HepG2 (cell line): ENCODE measurements around the gene DAB2IP. TPM values are rescaled to one million over a fixed set of nuclear protein-coding genes. Genes with fewer than 3 reads are reported as not detected.

Source experiments
- AKAP8 ChIP-seq: sonication (generic); formaldehyde crosslinking; IDR thresholded peaks from 2 replicates; pipeline ENCODE4 v1.5.1; 2020; ENCODE audit warnings: mild to moderate bottlenecking, missing genetic modification reagents
- ELF3 ChIP-seq: IDR thresholded peaks from 2 replicates; pipeline ENCODE4 v1.6.1; 2016; ENCODE audit warnings: missing genetic modification reagents, missing compliant biosample characterization
- FIP1L1 ChIP-seq: fragments of 200-400 bp; formaldehyde crosslinking; IDR thresholded peaks from 2 replicates; pipeline ENCODE4 v1.6.1; 2018; ENCODE audit warnings: low read depth, mild to moderate bottlenecking, low read length, moderate library complexity, borderline replicate concordance; ENCODE audit not compliant: insufficient read depth
- FOXA1 ChIP-seq, 2 experiments: fragments of 450-650 bp in 1 of 2; sonication (generic) in 1 of 2; formaldehyde crosslinking in 1 of 2; IDR thresholded peaks; 2 replicates each; pipeline versions ENCODE4 v1.4.0 to v1.6.1; 2016 to 2020; ENCODE audit warnings: missing genetic modification reagents in 1 of 2
- FOXP1 ChIP-seq, 2 experiments: fragments of 450-650 bp in 1 of 2; IDR thresholded peaks; 2 replicates each; pipeline ENCODE4 v1.6.1; 2017 to 2018; ENCODE audit warnings: antibody characterized with exemption in 1 of 2
- HMG20A ChIP-seq: IDR thresholded peaks from 2 replicates; pipeline ENCODE4 v1.6.1; 2016; ENCODE audit warnings: borderline replicate concordance
- JUND ChIP-seq: sonication (generic); formaldehyde crosslinking; IDR thresholded peaks from 2 replicates; pipeline ENCODE4 v1.8.0; 2022; ENCODE audit warnings: mild to moderate bottlenecking, missing genetic modification reagents
- SIN3A ChIP-seq: IDR thresholded peaks from 2 replicates; pipeline ENCODE4 v1.6.1; 2011; ENCODE audit warnings: low read depth, mild to moderate bottlenecking, control low read depth, low read length, borderline replicate concordance
- SMAD3 ChIP-seq: sonication (generic); formaldehyde crosslinking; IDR thresholded peaks from 2 replicates; pipeline ENCODE4 v1.4.0; 2020; ENCODE audit warnings: missing genetic modification reagents
- THAP11 ChIP-seq: IDR thresholded peaks from 2 replicates; pipeline ENCODE4 v1.6.1; 2016; ENCODE audit warnings: missing biosample characterization, missing genetic modification reagents
- ZNF12 ChIP-seq: sonication (generic); formaldehyde crosslinking; IDR thresholded peaks from 2 replicates; pipeline ENCODE4 v1.5.0; 2020; ENCODE audit warnings: missing genetic modification reagents
- ZNF3 ChIP-seq: IDR thresholded peaks from 2 replicates; pipeline ENCODE4 v1.7.0; 2017; ENCODE audit warnings: inconsistent platforms
- ZNF331 ChIP-seq: sonication (generic); formaldehyde crosslinking; IDR thresholded peaks from 2 replicates; pipeline ENCODE4 v1.4.0; 2020; ENCODE audit warnings: missing genetic modification reagents
- ZNF501 ChIP-seq: sonication (generic); formaldehyde crosslinking; IDR thresholded peaks from 2 replicates; pipeline ENCODE4 v1.5.1; 2020; ENCODE audit warnings: mild to moderate bottlenecking, moderate library complexity, missing genetic modification reagents
- ZNF572 ChIP-seq: sonication (generic); formaldehyde crosslinking; IDR thresholded peaks from 2 replicates; pipeline ENCODE4 v1.5.1; 2020; ENCODE audit warnings: mild to moderate bottlenecking, missing genetic modification reagents
- ZNF615 ChIP-seq: sonication (generic); formaldehyde crosslinking; IDR thresholded peaks from 2 replicates; pipeline ENCODE4 v1.5.0; 2020; ENCODE audit warnings: mild to moderate bottlenecking, missing genetic modification reagents, borderline replicate concordance
- ZNF713 ChIP-seq: sonication (generic); formaldehyde crosslinking; IDR thresholded peaks from 2 replicates; pipeline ENCODE4 v1.4.0; 2020; ENCODE audit warnings: mild to moderate bottlenecking, missing genetic modification reagents
- polyA plus RNA-seq, 8 experiments: library from polyadenylated mRNA; depleted of rRNA in 3 of 8; stranded (reverse) in 7 of 8; unstranded in 1 of 8; fragments of >200 nt; fragmentation: Illumina TruSeq in 4 of 8; extraction: Trizol in 4 of 8; gene quantifications; 2 replicates each; pipeline versions ENCODE4 v1.2.1 to v1.2.3, GENCODE V29; 2011 to 2016; ENCODE audit warnings: low read depth in 4 of 8, missing spikeins in 1 of 8, mixed read lengths in 1 of 8; ENCODE audit not compliant: insufficient read depth in 1 of 8
- total RNA-seq, 5 experiments: library from RNA; depleted of rRNA; stranded (reverse); fragments of >200 nt; fragmentation: Illumina TruSeq; extraction: Trizol; gene quantifications; 2 replicates each; pipeline ENCODE4 v1.2.3, GENCODE V29; 2016; ENCODE audit warnings: low read depth in 1 of 5
- TF ChIP-seq, protein P1 (sequence below): sonication (generic); formaldehyde crosslinking; IDR thresholded peaks from 2 replicates; pipeline ENCODE4 v1.5.1; 2020; ENCODE audit warnings: mild to moderate bottlenecking, moderate library complexity, missing genetic modification reagents
- TF ChIP-seq, protein P2 (sequence below): sonication (generic); formaldehyde crosslinking; conservative IDR thresholded peaks from 2 replicates; pipeline ENCODE4 v1.4.0; 2020; ENCODE audit warnings: missing genetic modification reagents
- TF ChIP-seq, protein P3 (sequence below): IDR thresholded peaks from 2 replicates; pipeline ENCODE4 v1.6.1; 2016; ENCODE audit warnings: low read depth
- TF ChIP-seq, protein P4 (sequence below): sonication (generic); formaldehyde crosslinking; IDR thresholded peaks from 2 replicates; pipeline ENCODE4 v1.4.0; 2020; ENCODE audit warnings: missing genetic modification reagents, mild to moderate bottlenecking, borderline replicate concordance

Gene DAB2IP
- total and polyA plus RNA-seq, 2 of the 13 experiments (the other 11 are each of a cell fraction or from before 2014, with no cell fraction given): 25.3 to 37.9 TPM

DNA sequence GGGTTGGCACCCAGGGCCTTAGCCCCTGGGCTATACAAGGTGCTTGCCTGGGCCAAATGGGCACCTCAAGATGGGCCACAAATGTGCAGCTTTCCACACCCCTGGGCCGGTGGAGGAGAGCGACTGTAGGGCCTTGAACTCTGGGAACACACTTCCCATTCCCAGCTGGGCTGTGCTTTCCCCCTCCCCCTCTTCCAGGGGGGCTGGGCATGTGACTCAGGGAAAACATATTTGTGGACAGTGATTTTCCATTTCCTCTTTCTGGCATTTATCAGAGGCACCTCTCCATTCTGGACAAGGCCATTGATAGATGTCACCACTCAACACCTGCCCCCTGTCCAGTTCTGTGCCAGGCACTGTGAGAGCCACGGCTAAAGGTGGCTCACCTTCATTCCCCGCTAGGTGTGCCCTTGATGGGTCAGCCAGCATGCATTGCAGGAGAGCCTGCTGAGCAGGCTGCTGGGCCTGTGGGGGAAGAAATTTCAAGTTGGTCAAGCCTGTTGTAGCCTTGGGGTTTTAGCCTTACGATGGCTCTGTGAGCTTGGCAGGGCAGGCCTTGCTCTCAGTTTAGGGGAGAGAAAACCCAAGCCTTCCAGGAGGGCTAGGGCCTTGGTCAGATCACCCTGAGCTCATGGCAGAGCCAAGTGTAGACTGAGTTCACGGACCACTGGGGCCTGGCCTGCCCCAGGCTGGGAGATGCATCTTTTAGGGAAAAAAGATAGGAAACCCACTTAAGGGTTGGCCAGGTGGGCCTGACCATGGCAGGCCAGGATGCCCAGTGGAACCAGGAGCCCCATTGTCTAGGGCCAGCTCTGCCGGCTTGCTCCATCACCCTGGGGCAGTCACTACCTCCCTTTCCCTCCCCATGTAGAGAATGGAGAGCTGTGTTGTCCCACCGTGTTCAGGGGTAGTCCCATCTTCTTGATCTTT lies 113.9 kb downstream of the DAB2IP start (continued):
- TF ChIP-seq, protein P1, sequence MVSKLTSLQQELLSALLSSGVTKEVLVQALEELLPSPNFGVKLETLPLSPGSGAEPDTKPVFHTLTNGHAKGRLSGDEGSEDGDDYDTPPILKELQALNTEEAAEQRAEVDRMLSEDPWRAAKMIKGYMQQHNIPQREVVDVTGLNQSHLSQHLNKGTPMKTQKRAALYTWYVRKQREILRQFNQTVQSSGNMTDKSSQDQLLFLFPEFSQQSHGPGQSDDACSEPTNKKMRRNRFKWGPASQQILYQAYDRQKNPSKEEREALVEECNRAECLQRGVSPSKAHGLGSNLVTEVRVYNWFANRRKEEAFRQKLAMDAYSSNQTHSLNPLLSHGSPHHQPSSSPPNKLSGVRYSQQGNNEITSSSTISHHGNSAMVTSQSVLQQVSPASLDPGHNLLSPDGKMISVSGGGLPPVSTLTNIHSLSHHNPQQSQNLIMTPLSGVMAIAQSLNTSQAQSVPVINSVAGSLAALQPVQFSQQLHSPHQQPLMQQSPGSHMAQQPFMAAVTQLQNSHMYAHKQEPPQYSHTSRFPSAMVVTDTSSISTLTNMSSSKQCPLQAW (CRISPR knock-in tag): peak; percentile 98
- peak; percentile 84 for TF ChIP-seq ZNF331 (CRISPR knock-in tag)
- peak; percentile 72; the same call in 1 of the 2 replicates for TF ChIP-seq HMG20A (CRISPR knock-in tag)
- TF ChIP-seq SMAD3 (CRISPR knock-in tag): peak; percentile 87
- peak; percentile 57; the same call in 1 of the 2 replicates for TF ChIP-seq THAP11 (CRISPR knock-in tag)
- no peak for TF ChIP-seq FIP1L1
- TF ChIP-seq FOXP1 (IDR thresholded peaks at IDR 0.05): no peak
- peak; percentile 78 for TF ChIP-seq FOXP1 (CRISPR knock-in tag; IDR thresholded peaks at IDR 0.05)
- peak; percentile 80; the same call in 1 of the 2 replicates for TF ChIP-seq ZNF713
- peak; percentile 20; the same call in 1 of the 2 replicates for TF ChIP-seq ZNF572
- TF ChIP-seq ZNF12 (CRISPR knock-in tag): peak; percentile 45; the same call in 1 of the 2 replicates
- peak; percentile 63; the same call in 1 of the 2 replicates for TF ChIP-seq ZNF501 (CRISPR knock-in tag)
- peak; percentile 99 for TF ChIP-seq ELF3 (CRISPR knock-in tag)
- TF ChIP-seq, protein P2, sequence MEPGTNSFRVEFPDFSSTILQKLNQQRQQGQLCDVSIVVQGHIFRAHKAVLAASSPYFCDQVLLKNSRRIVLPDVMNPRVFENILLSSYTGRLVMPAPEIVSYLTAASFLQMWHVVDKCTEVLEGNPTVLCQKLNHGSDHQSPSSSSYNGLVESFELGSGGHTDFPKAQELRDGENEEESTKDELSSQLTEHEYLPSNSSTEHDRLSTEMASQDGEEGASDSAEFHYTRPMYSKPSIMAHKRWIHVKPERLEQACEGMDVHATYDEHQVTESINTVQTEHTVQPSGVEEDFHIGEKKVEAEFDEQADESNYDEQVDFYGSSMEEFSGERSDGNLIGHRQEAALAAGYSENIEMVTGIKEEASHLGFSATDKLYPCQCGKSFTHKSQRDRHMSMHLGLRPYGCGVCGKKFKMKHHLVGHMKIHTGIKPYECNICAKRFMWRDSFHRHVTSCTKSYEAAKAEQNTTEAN (CRISPR knock-in tag): no peak
- TF ChIP-seq, protein P3, sequence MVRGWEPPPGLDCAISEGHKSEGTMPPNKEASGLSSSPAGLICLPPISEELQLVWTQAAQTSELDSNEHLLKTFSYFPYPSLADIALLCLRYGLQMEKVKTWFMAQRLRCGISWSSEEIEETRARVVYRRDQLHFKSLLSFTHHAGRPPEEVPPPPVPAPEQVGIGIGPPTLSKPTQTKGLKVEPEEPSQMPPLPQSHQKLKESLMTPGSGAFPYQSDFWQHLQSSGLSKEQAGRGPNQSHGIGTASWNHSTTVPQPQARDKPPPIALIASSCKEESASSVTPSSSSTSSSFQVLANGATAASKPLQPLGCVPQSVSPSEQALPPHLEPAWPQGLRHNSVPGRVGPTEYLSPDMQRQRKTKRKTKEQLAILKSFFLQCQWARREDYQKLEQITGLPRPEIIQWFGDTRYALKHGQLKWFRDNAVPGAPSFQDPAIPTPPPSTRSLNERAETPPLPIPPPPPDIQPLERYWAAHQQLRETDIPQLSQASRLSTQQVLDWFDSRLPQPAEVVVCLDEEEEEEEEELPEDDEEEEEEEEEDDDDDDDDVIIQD (CRISPR knock-in tag): peak; percentile 83
- TF ChIP-seq ZNF615 (CRISPR knock-in tag): 0 out of 2 replicates have a peak, but pooled peaks have one; percentile 42
- no peak for TF ChIP-seq FOXA1 (IDR thresholded peaks at IDR 0.05)
- 0 out of 2 replicates have a peak, but pooled peaks have one; percentile 18 for TF ChIP-seq FOXA1 (CRISPR knock-in tag; IDR thresholded peaks at IDR 0.05)
- TF ChIP-seq, protein P4, sequence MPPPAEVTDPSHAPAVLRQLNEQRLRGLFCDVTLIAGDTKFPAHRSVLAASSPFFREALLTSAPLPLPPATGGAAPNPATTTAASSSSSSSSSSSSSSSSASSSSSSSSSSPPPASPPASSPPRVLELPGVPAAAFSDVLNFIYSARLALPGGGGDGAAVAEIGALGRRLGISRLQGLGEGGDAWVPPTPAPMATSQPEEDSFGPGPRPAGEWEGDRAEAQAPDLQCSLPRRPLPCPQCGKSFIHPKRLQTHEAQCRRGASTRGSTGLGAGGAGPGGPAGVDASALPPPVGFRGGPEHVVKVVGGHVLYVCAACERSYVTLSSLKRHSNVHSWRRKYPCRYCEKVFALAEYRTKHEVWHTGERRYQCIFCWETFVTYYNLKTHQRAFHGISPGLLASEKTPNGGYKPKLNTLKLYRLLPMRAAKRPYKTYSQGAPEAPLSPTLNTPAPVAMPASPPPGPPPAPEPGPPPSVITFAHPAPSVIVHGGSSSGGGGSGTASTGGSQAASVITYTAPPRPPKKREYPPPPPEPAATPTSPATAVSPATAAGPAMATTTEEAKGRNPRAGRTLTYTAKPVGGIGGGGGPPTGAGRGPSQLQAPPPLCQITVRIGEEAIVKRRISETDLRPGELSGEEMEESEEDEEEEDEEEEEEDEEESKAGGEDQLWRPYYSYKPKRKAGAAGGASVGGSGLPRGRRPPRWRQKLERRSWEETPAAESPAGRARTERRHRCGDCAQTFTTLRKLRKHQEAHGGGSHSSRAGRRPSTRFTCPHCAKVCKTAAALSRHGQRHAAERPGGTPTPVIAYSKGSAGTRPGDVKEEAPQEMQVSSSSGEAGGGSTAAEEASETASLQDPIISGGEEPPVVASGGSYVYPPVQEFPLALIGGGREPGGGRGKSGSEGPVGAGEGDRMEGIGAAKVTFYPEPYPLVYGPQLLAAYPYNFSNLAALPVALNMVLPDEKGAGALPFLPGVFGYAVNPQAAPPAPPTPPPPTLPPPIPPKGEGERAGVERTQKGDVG (CRISPR knock-in tag): 0 out of 2 replicates have a peak, but pooled peaks have one; percentile 63
- TF ChIP-seq ZNF3 (CRISPR knock-in tag): 0 out of 2 replicates have a peak, but pooled peaks have one; percentile 33
- TF ChIP-seq SIN3A: peak; percentile 65; the same call in 1 of the 2 replicates
- no peak for TF ChIP-seq AKAP8 (CRISPR knock-in tag)
- TF ChIP-seq JUND (CRISPR knock-in tag): peak; percentile 28; the same call in 1 of the 2 replicates
